Measurements from ENCODE around the gene HLX.

The HLX gene

GRCh38 chr1:220896092-220896491 is 16.8 kb downstream of the HLX start:
- no peak for DNase-seq

GRCh38 chr1:220900842-220901241 is 21.6 kb downstream of the HLX start:
- DNase-seq = no peak

GRCh38 chr1:220901881-220902280 is 22.6 kb downstream of the HLX start:
- peak; percentile 28 for DNase-seq

GRCh38 chr1:220902916-220903315 is 23.7 kb downstream of the HLX start:
- DNase-seq = no peak

- no peak for DNase-seq
Observed at GRCh38 chr1:220904876-220905275, 25.6 kb downstream of the HLX start.

GRCh38 chr1:220905650-220906560 is 26.7 kb downstream of the HLX start:
- no peak for DNase-seq

GRCh38 chr1:220906561-220907334 is 27.5 kb downstream of the HLX start:
- DNase-seq = no peak

- peak; percentile 40 for DNase-seq
Observed at GRCh38 chr1:220908757-220909156, 29.5 kb downstream of the HLX start.

- DNase-seq = no peak
Observed at GRCh38 chr1:220910021-220910420, 30.8 kb downstream of the HLX start.

- DNase-seq = no peak
Observed at GRCh38 chr1:220914283-220915116, 35.3 kb downstream of the HLX start.

GRCh38 chr1:220915117-220915440 is 35.8 kb downstream of the HLX start:
- no peak for DNase-seq

- no peak for DNase-seq
Observed at GRCh38 chr1:220915954-220916353, 36.7 kb downstream of the HLX start.

- no peak for DNase-seq
Observed at GRCh38 chr1:220917101-220917500, 37.9 kb downstream of the HLX start.

- no peak for DNase-seq
Observed at GRCh38 chr1:220917535-220918209, 38.4 kb downstream of the HLX start.

GRCh38 chr1:220918285-220918951 is 39.2 kb downstream of the HLX start:
- no peak for DNase-seq

GRCh38 chr1:220920967-220921366 is 41.7 kb downstream of the HLX start:
- no peak for DNase-seq

GRCh38 chr1:220921498-220921897 is 42.3 kb downstream of the HLX start:
- DNase-seq = no peak

- no peak for DNase-seq
Observed at GRCh38 chr1:220921971-220922635, 42.9 kb downstream of the HLX start.

- DNase-seq = no peak
Observed at GRCh38 chr1:220922951-220923350, 43.7 kb downstream of the HLX start.

GRCh38 chr1:220924331-220924970 is 45.2 kb downstream of the HLX start:
- no peak for DNase-seq

- no peak for DNase-seq
Observed at GRCh38 chr1:220925707-220926106, 46.5 kb downstream of the HLX start.
